Measurements from ENCODE around the gene YIF1B. TPM values are rescaled to one million over a fixed set of nuclear protein-coding genes. Genes with fewer than 3 reads are reported as not detected.

The YIF1B gene
- total RNA-seq, 3 donors from 2014 or later = 20.5 to 28.8 (median 27.7) TPM

DNA sequence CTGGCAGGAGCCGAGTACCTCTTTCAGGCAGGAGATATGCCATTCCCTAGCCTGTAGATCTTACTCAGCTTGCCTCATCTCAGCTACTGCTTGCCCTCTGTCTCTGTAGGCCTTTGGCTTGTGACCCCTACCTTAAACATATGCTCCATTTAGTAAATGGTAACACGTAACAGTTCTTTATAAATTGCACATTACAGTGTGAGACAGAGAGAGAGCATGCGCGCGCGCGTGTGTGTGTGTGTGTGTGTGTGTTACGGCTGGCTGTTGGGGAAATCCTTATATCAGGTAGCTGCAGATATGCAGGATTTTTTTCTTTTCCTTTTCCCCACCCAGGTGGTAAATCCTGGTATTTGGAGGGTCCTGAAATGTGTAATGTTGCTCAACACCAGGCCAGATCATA lies 47.2 kb downstream of the YIF1B start:
- H3K27ac ChIP-seq = peak overlapping the region; percentile 97 to 98

DNA sequence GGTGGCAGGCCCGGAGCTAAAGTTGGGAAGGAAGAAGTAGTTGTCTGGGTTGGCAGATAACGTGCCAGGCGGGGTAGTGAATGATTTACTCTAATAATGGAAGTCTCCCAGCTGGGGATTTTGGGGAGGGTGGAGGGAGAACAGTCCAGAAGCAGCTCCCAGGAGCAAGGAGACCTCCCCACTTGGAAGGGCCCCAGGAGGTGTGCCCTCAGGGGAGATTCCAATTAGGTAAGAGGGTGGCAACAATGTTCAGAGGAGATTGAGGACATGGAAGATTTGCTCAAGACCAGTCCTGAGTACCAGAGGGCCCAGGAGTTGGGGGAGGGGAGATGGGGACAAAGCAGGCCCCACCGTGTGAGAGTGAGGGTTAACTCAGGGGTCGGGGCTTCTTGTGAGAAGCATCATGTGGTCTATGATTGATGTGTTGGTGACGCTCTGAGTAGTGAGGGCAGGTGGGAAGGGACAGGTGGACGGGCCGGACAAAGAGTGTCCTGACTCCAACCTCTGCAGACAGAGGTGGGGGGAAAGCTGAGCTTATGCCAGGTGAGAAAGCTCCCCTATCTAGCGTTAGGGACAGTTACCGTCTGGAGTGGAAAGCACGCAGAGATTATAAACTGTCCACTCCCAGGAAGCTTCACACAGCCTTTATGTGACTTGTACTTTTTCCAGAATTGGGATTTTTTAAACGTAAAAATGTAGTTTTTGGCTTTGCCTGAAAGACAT lies 47.8 kb downstream of the YIF1B start:
- Histone ChIP-seq H3K36me3 (no peaks in the 10 kb centered on the region), H3K4me1 (peaks cover 0 to 6% of the 10 kb centered on the region in 2 donors), H3K27ac (peak overlapping the region; percentile 97 to 98), H3K9me3 (no peaks in the 10 kb centered on the region), H3K4me3 (peak overlapping the region in 2 of 3 donors; percentile 67 to 89), H3K27me3 (no peaks in the 10 kb centered on the region)
- TF ChIP-seq POLR2AphosphoS5 (IDR thresholded peaks at IDR 0.05) = no peak
- TF ChIP-seq POLR2A (IDR thresholded peaks at IDR 0.05) = no peak
- TF ChIP-seq, protein P1, sequence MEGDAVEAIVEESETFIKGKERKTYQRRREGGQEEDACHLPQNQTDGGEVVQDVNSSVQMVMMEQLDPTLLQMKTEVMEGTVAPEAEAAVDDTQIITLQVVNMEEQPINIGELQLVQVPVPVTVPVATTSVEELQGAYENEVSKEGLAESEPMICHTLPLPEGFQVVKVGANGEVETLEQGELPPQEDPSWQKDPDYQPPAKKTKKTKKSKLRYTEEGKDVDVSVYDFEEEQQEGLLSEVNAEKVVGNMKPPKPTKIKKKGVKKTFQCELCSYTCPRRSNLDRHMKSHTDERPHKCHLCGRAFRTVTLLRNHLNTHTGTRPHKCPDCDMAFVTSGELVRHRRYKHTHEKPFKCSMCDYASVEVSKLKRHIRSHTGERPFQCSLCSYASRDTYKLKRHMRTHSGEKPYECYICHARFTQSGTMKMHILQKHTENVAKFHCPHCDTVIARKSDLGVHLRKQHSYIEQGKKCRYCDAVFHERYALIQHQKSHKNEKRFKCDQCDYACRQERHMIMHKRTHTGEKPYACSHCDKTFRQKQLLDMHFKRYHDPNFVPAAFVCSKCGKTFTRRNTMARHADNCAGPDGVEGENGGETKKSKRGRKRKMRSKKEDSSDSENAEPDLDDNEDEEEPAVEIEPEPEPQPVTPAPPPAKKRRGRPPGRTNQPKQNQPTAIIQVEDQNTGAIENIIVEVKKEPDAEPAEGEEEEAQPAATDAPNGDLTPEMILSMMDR (IDR thresholded peaks at IDR 0.05) = no peak
- intact Hi-C loops (cut with DNase I; ENCODE audit: low total_unique reads) = no loop called here
- DNase-seq (ENCODE audit: low spot score in 2 of 2) = peak in 1 of 2 donors; percentile 48

More for the DNA sequence above, 47.2 kb downstream of the YIF1B start:
- TF ChIP-seq POLR2AphosphoS5 (IDR thresholded peaks at IDR 0.05) = no peak
- TF ChIP-seq, protein P1 (IDR thresholded peaks at IDR 0.05) = no peak
- TF ChIP-seq POLR2A (IDR thresholded peaks at IDR 0.05) = no peak
- no peak for DNase-seq (ENCODE audit: low spot score in 2 of 2)
- intact Hi-C loops (cut with DNase I; ENCODE audit: low total_unique reads) = no loop called here
- Histone ChIP-seq H3K36me3 (no peaks in the 10 kb centered on the region), H3K9me3 (no peaks in the 10 kb centered on the region), H3K27me3 (no peaks in the 10 kb centered on the region), H3K4me1 (peaks cover 0 to 6% of the 10 kb centered on the region in 2 donors), H3K4me3 (peak overlapping the region in 2 of 3 donors; percentile 67 to 89)

GRCh38 chr19:38266981-38267597 lies 48.7 kb downstream of the YIF1B start:
- H3K4me1 ChIP-seq = peaks cover 0 to 6% of the 10 kb centered on the region in 2 donors
- H3K27ac ChIP-seq = peak overlapping the region; percentile 97 to 98
- no peaks in the 10 kb centered on the region for H3K36me3 ChIP-seq
- TF ChIP-seq, protein P1 (IDR thresholded peaks at IDR 0.05) = no peak
- no peak for TF ChIP-seq POLR2A (IDR thresholded peaks at IDR 0.05)
- TF ChIP-seq POLR2AphosphoS5 (IDR thresholded peaks at IDR 0.05) = no peak
- no peaks in the 10 kb centered on the region for H3K27me3 ChIP-seq
- H3K4me3 ChIP-seq = peak overlapping the region in 2 of 3 donors; percentile 67 to 89
- no peaks in the 10 kb centered on the region for H3K9me3 ChIP-seq
- intact Hi-C loops (cut with DNase I; ENCODE audit: low total_unique reads) = no loop called here
- peak in 1 of 2 donors; percentile 52 for DNase-seq (ENCODE audit: low spot score in 2 of 2)

DNA sequence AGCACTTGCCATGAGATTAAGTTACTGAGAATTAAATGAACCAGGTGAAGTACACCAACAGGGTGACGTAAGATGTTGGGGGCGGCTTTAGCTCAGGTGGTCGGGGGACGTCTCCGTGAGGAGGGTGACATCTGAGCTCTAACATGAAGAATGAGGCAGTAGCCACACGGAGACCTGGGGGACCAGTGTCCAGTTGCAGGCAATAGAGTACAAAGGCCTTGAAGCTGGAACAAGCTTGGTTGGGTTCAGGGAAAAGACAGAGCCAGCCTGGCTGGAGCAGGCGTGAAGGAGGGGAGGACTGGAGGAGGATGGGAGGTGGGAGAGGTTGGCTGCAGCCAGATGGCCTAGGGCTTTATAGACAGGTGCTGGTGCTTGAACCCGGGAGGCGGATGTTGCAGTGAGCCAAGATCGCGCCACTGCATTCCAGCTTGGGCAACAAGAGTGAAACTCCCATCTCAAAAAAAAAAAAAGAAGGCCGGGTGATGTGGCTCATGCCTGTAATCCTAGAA lies 49.8 kb downstream of the YIF1B start:
- H3K27ac ChIP-seq = peak overlapping the region; percentile 97 to 98
- TF ChIP-seq, protein P1 (IDR thresholded peaks at IDR 0.05) = no peak
- TF ChIP-seq POLR2AphosphoS5 (IDR thresholded peaks at IDR 0.05) = peak in 1 of 3 donors; percentile 32
- TF ChIP-seq POLR2A (IDR thresholded peaks at IDR 0.05) = no peak
- H3K36me3 ChIP-seq = no peaks in the 10 kb centered on the region
- peak; percentile 59 to 67 for DNase-seq (ENCODE audit: low spot score in 2 of 2)
- H3K4me3 ChIP-seq = peak overlapping the region in 2 of 3 donors; percentile 67 to 89
- H3K27me3 ChIP-seq = no peaks in the 10 kb centered on the region
- peaks cover 0 to 6% of the 10 kb centered on the region in 2 donors for H3K4me1 ChIP-seq
- H3K9me3 ChIP-seq = no peaks in the 10 kb centered on the region
- intact Hi-C loops (cut with DNase I; ENCODE audit: low total_unique reads) = no loop called here
